Activated T-cell treated with anti-CD3 and anti-CD28 coated beads, Interleukin-2, amount 50 U/mL, for 48 hours (primary cell): ENCODE results near the gene TMPRSS9.

ENCODE experiments used
- DNase-seq, 2 experiments: peaks; one replicate each; pipeline ENCODE4 v3.0.0-alpha.2; 2020

TMPRSS9 gene

DNA sequence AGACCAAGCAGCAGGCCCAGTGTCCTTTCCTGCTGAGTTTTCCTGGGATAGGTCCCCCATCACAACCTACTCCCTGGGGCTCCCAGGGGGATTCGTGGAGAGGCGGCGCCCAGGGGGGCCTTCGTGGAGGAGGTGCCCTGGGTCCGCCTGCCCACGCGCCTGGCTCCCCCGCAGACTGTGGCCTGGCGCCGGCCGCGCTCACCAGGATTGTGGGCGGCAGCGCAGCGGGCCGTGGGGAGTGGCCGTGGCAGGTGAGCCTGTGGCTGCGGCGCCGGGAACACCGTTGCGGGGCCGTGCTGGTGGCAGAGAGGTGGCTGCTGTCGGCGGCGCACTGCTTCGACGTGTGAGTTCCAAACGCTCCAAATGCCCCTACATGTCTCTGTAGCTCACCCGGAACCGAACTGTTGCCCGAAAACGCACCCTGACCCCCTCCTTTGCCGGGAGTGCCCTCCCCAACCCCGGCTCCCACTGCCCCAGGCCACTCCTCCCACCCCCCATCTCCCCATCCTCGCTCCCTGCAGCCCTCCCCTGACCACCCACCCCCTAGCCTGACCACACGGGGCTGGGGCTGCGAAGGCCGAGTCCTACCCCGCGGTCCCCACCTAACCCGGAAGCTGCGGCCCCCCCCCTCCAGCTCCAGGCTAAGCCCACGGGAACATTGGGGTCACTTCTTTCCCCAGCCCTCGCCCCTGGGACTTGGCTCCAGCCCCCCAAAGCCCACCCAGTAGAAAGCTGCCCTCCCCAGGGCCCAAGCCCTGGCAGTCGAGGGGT lies 64.0 kb downstream of the TMPRSS9 start:
- DNase-seq = no peak

DNA sequence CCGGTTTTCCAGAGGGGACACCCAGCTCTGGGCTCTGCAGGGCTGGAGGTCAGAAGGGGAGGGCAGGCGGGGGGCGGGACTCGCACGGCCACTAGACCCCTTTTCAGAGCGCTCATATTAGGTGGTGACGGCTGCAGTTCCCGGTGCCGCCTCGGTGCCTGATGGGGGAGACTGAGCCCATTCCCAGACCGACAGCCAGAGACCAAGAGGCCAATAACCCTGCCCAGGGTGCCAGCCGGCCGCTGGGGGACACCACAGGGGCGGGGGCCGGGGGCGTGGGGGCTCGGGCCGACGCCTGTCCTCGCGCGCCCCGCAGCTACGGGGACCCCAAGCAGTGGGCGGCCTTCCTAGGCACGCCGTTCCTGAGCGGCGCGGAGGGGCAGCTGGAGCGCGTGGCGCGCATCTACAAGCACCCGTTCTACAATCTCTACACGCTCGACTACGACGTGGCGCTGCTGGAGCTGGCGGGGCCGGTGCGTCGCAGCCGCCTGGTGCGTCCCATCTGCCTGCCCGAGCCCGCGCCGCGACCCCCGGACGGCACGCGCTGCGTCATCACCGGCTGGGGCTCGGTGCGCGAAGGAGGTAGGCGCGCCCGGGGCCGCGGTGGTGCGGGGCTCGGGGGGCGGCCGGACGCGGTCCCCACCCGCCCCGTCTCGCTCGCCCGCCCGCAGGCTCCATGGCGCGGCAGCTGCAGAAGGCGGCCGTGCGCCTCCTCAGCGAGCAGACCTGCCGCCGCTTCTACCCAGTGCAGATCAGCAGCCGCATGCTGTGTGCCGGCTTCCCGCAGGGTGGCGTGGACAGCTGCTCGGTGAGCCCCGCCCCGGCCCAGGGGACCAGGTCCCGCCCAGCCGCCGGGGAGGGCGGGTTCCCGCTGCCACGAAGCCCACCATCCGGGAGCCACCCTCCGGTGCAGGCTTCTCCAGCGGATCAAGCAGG lies 64.9 kb downstream of the TMPRSS9 start:
- no peak for DNase-seq

DNA sequence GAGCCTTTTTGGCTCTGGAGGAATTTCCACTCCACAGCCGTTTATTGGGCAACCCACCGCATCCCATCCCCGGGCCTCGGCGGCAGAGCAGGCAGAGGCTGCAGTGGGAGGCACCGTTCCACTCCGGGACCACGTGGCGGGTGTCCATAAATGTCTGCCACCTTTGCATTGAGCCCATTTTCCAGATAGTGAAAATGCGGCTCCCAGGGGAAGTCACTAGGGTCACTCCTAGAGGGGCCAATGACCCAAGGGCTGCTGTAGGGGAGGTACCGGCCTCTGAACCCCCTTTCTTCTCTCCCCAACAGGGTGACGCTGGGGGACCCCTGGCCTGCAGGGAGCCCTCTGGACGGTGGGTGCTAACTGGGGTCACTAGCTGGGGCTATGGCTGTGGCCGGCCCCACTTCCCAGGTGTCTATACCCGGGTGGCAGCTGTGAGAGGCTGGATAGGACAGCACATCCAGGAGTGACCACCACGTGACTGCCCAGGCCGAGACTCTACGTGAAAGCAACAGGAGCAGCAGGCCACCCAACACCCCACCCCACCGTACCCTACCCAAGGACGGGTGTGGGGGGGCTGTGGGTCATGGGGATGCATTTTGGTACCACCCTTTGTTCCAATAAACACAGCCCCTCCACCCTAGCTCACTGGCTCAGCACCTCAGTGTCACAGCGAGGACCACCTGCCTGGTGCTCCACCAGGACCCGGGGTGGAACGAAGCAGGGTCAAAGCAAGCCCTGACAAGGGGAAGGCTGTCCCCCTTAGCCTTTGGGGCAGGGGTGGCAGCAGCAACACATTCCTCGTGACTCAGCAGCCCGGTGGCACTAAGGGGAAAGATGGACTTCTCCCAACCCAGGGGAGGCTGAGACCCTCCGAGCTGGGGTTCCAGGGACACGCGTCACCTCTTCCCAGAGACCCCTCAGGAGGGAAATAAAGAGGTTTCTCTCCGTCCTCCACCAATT lies 65.8 kb downstream of the TMPRSS9 start:
- DNase-seq = no peak

DNA sequence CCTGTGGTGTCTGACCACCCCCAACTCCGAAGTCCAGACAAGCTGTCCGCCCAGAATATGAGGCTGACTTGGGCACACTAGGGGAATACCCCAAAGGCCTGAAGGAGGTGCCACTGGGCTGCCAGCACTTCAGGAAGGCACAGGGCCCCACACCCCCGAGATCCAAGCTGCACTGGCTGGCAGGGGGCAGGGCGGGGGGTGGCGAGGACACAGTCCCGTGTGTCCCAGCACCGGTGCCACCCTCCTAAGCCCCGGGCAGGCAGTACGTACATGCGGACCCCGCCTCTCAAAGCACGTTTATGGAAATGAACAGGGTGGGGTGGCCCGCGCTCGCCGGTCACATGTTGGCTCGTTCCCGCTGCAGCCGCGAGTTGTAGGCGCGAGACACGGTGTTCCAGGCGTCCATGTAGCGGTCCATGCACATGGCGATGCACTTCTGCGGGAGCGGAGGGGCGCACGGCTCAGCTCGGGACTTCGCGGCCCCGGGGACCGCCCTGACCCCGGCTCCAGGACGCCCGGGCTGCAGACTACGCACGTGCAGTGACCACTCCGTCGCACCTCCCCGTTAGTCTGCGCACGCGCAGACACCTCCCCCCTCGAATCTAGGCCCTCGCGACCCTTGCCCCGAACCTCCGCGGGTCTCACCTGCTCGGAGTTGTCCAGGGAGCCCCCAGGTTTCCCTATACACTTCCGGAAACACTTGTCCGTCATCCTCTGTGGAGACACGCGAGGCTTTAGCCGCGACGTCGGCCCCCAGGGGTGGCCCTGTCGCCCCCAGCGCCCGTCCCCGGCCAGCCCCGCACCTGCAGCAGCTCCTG lies 66.8 kb downstream of the TMPRSS9 start:
- DNase-seq = no peak

DNA sequence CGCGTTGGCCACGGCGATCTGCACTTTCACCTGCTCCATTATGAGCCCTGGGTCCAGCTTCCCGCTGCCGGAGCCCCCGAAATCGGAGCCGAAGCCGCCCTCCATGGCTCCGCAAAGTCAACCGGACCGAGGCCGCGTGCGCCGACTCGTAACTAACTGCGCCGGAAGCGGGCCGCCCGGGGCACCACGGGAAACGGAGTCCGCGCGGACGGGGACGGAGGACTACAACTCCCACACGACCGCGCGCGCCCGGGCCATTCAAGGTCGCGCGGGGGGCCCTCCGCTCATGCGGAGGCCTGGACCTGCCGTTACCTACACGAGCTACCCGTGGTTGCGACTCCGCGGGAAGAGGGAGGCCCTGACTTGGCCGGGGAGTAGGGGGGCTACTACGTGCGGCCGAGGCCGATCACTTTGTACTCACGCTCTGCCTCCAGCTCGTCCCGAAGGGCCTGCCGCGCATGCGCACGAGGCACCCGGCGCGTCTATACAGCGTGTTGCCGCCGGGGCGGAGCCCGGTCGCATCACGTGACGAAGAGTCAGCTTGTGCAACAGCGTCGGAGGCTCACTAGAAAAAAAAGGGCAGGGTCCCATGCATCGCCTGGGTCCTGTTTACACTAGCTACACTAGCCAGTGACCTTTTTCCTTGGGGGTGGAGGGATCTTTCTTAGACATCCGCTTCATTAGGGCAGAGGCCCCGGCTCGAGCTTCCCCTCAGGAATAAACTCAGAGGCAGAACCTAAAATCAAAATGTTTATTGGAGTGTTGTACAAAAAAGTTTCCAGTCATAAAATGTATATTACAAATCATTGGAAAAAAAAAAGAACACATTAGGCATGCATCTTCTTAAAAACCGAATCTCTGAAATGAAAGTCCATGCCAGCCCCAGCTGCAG lies 67.6 kb downstream of the TMPRSS9 start, which contains the start of gene TIMM13:
TIMM13 (minus strand) TSS at position 158 of the 892 bp plus-strand sequence; CDS start at position 105, 53 bp downstream.
- peak; percentile 98 to 99 for DNase-seq

DNA sequence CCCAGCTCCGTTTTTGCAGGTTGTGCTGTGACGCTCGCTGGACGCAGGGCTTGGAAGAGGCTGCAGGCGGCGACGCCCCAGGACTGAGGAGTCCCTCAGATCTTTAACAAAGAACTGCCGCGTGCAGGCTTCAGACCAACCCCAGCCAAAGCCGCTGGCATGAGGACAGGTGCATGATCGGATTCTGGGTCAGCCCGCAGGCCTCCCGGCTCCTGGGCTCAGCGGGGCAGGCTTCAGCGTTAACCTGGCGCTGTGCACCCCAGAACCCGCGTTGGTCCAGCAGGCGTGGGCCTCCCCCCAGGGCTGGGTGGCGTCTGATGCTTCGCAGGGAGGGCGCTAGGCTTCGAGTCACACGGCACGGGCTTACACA lies 68.2 kb downstream of the TMPRSS9 start:
- DNase-seq = no peak

DNA sequence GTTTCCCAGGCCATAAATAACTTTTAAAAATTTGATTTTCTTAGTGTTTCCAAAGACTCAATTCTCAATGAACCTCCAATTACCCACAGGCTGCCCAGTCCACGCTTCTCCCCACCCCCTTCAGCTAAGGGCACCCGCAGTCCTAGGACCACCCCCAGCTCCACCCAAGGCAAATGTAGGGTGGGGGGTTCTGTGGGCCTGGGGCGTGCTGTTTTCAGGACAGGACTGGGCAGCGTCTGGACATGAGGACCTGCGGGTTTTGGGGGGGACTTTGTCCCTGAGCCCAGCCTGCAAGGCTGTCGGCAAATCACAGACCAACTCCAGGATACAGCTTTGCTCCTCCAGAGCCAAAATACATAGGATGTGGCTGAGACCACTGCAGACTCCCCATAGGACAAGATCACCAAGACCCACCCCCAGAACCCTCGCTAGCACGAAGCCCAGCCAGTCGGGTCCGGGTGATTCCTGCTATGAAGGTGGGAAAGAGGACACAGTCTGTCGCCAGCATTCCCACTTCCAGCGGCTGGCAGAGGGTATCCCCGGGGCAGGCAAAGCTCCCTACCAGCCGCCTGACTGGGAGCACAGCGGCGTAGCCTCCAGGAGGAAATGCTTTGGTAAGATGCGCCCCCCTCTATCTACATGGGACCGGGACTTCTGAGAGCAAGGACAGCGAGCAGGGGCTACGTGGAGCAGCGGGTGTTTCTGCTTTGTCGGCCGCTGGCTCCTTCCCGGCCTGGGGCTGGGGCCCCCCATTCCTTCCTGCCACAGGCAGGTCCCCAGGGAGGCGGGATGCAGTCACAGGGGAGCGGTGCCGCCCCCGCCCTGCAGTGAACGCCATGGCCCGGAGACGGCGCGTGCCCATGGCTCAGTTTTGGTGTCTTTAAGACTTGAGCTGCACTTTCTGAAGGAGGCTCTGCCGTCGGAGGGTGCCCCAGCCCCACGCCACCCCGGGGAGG lies 69.0 kb downstream of the TMPRSS9 start:
- no peak for DNase-seq

DNA sequence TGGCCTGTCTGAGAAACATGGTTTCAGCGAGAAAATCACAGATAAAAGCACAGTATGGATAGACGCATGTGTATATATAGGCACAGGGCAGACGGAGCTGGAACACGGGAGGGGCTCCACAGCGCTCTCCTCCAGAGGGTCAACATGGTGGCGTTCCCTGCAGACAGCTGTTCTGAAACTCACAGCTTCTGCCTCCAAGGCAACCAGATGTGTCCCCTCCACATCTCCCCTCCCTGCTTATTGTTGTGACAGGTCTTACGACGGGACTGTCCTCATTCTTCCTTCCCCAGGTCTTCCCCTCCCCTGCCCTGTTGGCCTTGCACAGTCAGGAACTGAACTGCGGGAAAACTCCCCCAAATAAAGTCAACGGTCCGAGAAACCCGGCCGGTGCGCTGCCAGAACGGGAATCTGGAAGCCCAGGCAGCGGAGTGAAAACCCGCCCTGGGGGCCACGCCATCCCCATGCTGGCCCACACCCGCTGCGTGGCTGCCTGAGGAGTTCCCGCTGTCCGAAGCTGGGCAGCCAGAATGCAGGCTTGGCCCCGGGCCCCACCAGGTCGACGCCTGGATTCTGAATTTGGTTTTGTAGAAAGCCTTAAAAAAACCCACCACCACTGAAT lies 70.0 kb downstream of the TMPRSS9 start:
- no peak for DNase-seq

DNA sequence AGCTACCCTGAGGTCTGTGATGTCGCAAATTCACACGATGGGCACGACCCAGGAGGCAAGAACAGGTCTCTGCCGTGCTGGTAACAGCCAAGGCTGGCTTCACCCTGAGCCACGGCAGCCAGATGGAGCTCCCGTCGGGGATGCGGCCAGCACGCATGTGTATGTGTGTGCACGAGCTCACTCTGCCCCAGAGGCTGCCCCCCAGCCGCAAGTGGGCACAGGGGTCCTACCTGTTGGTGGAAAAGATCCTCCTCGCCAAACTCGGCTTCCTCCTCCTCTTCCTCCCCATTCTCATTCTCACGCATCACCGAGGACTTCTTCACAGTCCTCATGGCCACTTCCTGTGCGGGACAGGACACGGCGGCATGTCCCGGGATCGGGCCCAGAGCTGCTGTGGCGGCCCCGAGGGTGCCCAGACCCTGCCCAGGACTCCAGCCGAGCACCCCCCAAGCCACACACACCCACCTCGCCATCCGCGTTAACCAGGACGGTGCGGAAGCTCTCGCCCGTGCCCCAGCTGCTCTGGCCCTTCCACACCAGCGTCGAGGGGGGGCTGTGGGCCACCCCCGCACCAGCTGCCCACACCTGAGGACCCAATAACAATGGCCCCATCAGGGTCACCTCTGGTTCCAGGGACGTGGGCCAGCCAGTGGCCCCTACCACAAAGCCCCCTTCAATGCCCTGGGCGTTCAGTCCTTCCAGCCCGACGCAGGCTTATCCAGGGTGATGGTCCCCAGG lies 71.4 kb downstream of the TMPRSS9 start:
- DNase-seq = no peak

DNA sequence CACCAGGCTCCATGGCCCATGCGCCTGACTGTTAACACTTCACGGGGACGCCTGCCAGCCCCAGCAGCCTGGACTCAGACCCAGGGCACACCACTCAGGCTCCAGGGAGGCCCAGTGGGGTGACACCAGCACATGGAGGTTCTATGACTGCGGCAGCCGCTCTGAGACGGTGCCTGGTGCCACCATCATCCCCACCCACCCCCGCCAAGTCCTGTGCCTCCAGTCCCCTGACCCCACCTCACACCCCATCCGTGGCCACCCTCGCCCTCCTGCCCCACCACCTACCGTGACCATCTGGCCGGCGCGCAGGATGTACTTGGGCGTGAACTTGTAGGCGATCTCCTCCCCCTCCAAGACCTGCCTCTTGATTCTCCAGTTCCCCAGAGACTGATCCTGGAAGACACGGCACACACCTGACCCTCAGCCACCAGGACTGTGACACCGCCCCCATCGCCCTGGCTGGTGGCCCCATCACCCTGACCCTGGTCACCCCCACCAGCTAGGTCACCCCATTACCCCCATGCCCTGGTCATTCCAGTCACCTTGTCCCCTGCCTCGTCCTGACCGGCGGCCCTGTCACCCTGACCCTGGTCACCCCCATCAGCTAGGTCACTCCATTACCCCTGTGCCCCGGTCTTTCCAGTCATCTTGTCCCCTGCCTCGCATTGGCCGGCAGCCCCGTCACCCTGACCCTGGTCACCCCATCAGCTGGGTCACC lies 72.2 kb downstream of the TMPRSS9 start:
- no peak for DNase-seq

DNA sequence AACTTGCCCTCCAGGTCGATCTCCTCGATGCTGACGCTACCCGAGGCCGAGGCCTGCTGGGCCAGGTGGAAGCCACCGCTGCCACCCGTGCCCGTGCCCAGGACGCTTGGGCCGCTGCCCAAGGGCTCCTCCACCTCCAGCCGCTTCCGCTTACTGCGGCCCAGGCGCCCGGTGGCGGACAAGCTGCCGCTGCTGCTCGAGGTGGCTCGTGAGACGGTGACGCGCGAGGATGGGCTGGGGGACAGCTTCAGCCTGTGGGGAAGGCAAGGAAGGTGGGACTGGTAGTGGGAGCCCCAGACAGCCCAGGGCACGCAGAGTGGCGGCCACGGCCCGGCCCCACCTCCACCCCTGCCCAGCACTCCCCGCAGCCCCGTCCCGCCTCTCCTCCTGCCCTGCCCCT lies 73.8 kb downstream of the TMPRSS9 start:
- DNase-seq = no peak

DNA sequence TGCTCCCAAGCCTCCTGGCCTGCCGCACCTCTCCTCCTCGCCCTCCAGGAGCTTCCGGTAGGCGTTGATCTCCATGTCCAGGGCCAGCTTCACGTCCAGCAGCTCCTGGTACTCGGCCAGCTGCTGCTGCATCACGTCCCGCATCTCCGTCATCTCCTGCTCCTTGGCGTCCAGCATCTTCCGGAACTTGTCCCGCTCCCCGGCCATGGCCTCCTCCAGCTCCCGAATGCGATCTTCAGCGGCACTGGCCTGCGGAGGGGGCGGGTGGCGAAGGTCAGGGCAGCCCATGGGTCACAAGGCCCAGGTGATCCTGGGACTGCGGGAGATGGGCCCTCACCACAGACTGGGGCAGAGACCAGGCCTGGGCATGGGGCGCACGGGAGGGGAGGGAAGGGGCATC lies 74.2 kb downstream of the TMPRSS9 start:
- no peak for DNase-seq

DNA sequence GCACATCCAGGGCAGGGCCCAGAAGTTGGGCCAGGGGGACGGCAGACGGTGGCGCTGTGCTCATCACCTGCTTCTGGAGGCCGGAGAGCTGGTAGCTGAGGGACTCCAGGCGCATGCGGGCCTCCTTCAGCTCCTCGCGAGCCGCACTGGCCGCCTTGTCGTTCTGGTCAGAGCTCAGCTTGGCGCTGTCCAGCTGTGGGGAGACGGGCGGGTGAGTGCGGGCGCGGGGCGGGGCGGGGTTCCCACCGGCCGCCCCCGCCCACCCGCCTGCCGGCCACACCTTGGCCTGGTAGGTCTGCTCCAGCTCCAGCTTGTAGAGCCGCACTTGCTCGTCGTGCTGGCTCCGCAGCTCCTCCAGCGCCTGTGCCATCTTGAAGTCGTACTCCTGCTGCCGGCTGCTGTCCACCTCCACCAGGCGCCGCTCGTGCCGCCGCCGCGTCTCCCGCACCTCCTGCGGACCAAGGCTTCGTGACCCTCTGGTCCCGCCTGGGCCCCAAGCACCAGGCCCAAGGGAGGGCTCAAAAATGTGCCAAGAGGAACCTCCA lies 74.7 kb downstream of the TMPRSS9 start:
- no peak for DNase-seq

DNA sequence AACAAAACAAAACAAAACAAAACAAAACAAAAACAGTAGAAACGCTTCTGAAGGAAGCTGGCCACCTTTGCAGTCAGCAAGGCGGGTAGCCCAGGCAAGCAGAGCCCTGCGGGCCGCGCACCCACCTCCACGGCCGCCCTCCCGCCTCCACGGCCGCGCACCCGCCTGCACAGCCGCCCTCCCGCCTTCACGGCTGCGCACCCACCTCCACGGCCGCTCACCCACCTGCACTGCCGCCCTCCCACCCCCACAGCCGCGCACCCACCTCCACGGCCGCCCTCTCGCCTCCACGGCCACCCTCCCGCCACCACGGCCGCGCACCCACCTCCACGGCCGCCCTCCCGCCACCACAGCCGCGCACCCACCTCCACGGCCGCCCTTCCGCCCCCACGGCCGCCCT lies 76.3 kb downstream of the TMPRSS9 start:
- DNase-seq = no peak

DNA sequence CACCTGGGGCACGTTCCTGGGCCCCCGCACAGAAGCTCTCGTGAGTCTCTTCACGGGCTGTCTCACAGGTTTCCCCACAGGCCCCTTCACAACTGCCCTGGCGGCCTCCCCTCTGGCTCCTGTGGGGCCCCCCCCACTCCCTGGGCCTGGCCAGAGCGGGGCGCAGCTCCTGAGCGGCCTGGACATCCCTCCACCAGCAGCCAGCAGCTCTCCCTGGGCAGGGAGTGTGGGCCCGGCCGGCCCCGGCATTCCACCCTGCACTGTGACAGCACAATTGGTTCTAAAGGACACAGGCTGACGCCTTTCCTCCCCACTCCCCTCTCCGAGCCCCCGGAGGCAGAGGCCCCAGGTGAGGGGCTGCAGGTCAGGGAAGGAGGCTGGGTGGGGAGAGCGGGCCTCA lies 76.9 kb downstream of the TMPRSS9 start:
- no peak for DNase-seq

DNA sequence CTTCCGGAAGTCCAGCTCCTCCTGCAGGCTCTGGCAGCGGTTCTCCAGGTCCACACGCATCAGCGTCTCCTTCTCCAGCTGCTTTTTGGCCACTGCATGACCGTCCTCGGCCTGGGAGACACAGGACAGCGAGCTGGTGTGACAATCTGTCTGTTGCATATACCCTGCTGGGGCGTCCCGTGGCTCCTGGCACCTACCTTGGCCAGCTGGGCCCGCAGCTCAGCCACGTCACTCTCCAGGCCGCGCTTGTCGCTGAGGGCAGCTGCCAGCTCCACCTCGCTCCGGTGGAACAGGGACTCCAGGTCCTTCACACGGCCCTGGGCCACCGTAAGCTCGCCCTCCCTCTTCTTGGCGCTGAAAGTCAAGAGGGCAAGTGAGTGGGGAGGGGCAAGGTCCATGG lies 78.1 kb downstream of the TMPRSS9 start:
- no peak for DNase-seq

DNA sequence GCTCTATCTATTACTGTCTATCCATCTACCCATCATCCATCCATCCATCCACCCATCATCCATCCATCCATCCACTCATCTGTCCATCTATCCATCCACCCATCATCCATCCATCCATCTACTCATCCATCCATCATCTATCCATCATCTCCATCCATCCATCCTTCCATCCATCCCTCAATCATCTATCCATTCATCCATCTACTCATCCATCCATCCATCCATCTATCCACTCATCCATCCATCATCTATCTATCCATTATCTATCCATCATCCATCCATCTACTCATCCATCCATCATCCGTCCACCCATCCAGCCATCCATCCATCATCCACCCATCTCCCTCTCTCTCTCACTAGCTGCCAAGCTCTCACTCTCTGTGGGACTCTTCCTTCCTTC lies 80.5 kb downstream of the TMPRSS9 start:
- no peak for DNase-seq
